Measurements from ENCODE around the gene TEX2.
A peak's percentile ranks its signal among the peaks of the same experiment; 100 is the strongest.

Gene TEX2

DNA sequence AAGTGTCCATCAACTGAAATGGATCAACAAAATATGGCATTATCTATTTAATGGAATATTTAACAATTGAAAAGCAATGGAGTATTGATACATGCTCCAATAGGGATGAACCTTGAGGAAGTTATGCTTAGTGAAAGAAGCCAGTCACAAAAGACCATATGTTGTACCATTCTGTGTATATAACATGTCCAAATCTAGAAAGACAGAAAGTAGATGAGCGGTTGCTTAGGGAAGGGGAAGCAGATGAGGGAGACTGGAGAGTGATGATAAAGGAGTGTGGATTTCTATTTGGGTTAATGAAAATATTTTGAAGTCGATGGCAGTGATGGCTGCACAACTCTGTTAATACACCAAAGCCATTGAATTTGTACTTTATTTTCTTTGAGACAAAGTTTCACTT lies 124.6 kb downstream of the TEX2 start:
- no peak for TF ChIP-seq ZNF274 (IDR thresholded peaks at IDR 0.05; ENCODE audit: low read depth, low read length)
- H3K4me3 ChIP-seq (ENCODE audit: low read length): no peak overlapping the region

DNA sequence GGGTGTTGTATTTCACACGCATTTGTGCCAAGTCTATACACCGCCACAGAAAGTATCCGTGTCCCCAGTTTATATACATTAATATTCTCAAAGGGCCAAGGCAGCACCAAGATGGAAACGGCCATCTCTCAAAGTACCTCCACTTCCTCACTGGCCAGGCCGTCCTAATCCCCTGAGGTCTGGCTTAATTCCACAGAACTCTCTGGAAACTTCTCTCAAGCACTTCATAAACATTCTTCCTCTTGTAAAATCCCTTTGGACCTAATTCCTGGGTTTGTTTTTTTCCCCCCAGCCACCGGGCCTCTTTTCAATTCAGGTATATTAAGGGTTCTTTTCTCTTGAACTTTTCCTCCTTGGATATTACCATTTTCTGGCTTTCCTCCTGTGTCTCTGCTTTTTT lies 128.1 kb downstream of the TEX2 start:
- no peak for TF ChIP-seq ZNF274 (IDR thresholded peaks at IDR 0.05; ENCODE audit: low read depth, low read length)

DNA sequence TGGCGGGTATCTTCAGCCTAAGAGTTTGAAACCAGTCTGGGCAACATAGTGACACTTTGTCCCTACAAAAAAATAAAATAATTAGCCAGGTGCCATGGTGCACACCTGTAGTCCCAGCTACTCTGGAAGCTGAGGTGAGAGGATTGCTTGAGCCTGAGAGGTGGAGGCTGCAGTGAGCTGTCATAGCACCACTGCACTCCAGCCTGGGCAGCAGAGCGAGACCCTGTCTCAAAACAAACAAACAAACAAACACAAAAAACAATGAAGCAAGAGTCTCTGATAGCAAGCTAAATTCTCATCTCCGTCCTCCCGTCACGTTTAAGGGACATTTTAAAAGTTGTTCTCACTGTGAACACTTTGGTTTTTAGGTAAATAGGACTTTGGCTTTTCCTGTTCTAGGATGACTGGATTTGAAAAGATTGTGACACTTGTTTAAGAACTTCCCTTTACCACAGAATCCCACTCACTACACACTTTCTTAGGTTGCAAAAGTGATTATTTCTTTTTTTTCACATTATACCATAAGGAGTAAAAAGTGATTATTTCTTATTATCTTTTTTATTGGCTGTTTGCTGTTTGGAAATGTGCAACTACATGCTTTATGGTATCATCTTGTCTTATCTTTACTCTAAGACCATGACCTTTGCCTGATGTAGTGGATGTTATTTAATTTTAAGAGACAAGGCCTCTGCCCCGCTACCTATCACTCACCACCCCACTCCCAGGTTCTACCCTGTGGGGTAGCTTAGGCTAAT lies 128.7 kb downstream of the TEX2 start:
- no peak overlapping the region for H3K4me3 ChIP-seq (ENCODE audit: low read length)

More for the DNA sequence above, 128.1 kb downstream of the TEX2 start:
- H3K4me3 ChIP-seq (ENCODE audit: low read length): no peak overlapping the region

DNA sequence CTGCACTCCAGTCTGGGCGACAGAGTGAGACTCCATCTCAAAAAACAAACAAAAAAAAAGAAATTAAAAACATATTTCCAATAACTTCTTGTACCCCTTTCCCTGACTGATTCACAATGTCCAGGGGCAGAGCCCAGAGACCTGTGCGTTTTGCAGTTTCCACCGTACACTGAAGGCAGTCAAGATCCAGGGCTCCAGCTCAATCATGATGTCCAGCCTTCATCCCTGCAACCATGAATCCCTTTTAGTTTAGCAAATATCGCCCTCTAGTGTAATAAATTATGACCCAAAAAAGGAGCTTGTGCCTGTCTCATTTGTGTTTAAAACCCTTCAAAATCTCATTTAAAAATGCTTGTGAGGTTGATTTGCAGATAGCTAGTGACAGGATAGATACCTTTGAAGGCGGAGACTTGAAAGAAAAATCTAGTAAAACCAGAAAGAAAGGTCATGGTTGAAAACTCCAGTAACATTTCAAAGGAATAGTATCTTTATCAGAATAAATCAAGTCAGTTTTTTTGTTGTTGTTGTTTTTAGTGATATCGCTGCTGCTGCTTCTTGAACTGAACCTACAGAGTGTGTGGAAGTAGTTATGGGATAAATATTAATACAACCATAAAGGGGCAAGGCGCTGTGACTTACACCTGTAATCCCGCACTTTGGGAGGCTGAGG lies 129.4 kb downstream of the TEX2 start:
- TF ChIP-seq ZNF274 (IDR thresholded peaks at IDR 0.05; ENCODE audit: low read depth, low read length): no peak

More for the DNA sequence above, 128.7 kb downstream of the TEX2 start:
- no peak for TF ChIP-seq ZNF274 (IDR thresholded peaks at IDR 0.05; ENCODE audit: low read depth, low read length)

DNA sequence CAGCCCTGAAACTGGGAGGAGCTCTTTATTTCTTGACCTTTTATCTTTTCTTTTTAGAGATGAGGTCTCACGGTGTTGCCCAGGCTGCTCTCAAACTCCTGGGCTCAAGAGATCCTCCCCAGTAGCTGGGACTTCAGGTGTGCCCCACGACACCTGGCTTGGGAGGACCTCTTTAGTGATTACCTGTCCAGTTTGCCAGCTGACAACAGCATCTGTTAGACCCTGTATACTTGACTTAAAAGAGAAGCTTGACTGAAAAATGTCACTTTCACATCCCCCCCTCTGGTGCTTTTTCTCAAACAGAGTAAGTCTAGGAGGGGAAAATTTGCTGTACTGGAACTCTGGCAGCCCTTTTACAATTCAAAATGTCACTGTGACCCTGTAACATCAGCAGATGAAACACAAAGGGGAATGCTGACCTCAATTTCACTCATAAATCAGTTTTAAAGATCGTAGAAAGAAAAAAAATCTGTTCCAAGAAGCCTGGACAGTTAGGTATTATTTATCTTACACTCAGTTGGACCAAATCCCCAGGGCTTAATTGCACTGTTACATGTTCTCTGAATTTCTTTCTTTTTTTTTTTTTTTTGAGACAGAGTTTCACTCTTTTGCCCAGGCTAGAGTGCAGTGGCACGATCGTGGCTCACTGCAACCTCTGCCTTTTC lies 131.3 kb downstream of the TEX2 start:
- no peak overlapping the region for H3K4me3 ChIP-seq (ENCODE audit: low read length)
- TF ChIP-seq ZNF274 (IDR thresholded peaks at IDR 0.05; ENCODE audit: low read depth, low read length): no peak

More for the DNA sequence above, 129.4 kb downstream of the TEX2 start:
- H3K4me3 ChIP-seq (ENCODE audit: low read length): no peak overlapping the region

DNA sequence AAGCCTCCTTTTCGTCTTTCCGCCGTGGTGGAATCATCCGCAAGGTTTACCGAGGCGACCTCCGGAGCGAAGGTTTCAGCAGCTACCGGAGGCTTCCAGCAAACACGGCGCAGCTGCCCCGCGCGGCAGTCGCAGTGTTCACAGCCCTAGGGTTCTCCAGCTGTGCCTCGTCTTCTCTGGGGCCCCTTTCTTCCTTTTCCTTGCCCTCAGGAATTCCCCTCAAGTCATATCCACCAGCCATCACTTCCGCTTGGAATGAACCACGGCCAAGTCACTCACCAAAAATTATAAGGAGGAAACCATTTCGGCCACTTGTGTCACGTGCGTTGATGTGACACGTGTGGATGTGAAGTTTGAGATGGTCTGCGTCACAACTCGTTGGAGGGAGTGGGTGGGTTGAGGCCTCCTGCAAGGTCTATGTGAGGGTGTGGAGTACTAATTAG lies 132.5 kb downstream of the TEX2 start:
- peak overlapping the region; percentile 35; the same call in 1 of the 2 replicates for H3K4me3 ChIP-seq (ENCODE audit: low read length)
- no peak for TF ChIP-seq ZNF274 (IDR thresholded peaks at IDR 0.05; ENCODE audit: low read depth, low read length)

DNA sequence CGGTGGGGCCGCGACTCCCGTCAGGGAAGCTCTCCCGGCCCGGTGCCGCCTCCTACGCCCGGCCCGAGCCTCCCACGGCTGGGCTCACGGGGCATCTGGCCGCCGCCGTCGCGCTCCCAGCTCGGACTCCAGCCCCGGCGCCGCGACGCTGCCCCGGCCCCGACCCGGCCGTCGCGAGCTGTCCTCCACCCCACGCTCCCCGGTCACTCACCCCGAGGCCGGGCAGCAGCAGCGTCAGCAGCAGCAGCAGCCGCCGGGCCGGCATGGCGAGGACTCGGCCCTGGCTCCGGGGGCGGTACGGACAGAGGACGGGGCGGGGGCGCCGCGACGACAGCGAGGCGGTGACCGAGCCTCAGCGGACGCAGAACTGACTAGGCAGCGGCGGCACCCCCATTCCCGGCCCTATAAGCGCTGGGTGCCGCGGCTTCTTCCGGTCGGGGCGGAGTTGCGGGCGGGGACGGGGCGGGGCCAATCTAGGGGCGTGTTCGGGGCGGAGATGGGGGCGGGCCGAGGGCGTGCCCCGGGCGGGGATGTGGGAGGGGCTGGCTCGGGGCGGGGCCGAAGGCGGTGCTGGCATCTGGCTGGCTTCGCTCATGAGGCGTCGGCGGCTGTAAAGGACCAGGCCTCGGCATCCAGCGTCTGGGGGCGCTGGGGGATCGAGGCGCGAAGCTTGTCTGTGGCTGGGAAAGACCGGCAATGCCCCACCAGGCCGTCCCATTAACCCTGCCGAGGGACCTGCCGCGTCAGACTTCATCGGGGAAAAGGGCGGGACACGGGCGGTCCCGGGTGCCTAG lies 133.1 kb downstream of the TEX2 start, which contains the start of gene ERN1:
Gene ERN1, minus strand, starts transcription at position 380 of the 794 bp plus-strand sequence. Its CDS starts 115 bp downstream, at position 265.
- H3K4me3 ChIP-seq (ENCODE audit: low read length): peak within 1 kb of the TSS; percentile 87
- TF ChIP-seq ZNF274 (IDR thresholded peaks at IDR 0.05; ENCODE audit: low read depth, low read length): no peak

DNA sequence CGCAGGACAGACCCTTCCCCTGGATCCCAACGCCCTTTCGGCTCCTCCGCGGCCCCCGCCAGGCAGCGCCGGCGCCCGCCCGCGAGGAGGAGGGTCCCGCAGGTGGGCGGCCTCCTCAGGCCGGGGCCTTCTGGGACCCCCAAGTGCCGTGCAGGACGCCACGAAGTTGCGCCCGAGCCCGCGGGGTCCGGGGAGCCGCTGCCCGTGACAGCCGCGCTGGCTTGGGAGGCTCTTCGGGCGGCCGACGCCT lies 133.6 kb downstream of the TEX2 start:
- TF ChIP-seq ZNF274 (IDR thresholded peaks at IDR 0.05; ENCODE audit: low read depth, low read length): no peak

DNA sequence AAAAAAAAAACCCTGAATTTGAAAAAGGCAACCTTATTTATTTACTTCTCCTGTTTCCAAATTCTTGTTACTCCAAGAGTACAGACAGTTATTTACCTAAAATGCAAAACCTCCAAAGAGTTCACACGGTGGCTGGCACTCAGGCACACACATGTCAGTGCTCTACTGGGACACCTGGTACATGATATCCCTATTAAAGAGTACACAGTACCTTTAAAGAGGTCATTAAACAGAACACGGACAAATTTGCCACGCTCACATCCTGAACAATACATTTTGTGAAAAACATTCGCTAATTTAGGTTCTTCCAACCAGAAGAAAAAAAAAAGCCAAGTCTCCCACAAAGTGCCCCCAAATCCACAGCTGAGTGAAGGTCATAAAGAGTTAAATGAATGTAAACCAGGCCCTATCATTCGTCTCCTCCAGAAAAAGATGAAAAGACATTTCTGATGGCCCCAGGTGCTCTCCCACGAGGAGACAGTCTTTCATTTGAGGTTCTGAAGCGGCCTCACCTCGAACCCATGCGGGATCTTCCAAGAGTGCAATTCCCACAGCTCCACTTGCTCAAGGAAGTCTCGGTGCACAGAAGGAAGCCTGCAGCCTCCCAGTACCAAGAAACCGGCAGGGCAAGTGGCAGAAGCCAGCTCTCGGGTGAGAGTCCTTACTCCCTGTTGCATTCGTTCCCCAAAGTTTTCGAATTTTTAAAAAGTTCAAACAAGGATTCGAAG lies 134.1 kb downstream of the TEX2 start:
- H3K4me3 ChIP-seq (ENCODE audit: low read length): peak overlapping the region; percentile 87
- no peak for TF ChIP-seq ZNF274 (IDR thresholded peaks at IDR 0.05; ENCODE audit: low read depth, low read length)

More for the DNA sequence above, 133.6 kb downstream of the TEX2 start:
- H3K4me3 ChIP-seq (ENCODE audit: low read length): peak overlapping the region; percentile 87

DNA sequence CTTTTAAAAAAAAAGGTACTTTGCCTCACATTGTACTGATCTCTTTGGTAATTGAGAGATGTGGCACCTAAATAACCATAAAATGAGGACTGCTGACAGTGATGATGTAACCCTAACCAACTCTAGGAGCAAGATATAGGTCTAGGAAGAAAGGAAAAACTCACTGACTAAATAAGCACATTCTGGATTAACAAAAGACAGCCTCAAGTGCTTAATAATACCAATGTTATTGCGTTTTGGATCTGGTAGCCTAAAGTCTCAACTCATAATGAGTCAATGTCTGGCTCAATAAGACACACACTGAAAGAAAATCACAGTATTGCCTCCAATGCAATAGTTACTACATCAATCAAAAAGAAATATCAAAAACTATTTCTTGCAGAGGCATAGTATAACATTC lies 136.1 kb downstream of the TEX2 start:
- no peak for TF ChIP-seq ZNF274 (IDR thresholded peaks at IDR 0.05; ENCODE audit: low read depth, low read length)

DNA sequence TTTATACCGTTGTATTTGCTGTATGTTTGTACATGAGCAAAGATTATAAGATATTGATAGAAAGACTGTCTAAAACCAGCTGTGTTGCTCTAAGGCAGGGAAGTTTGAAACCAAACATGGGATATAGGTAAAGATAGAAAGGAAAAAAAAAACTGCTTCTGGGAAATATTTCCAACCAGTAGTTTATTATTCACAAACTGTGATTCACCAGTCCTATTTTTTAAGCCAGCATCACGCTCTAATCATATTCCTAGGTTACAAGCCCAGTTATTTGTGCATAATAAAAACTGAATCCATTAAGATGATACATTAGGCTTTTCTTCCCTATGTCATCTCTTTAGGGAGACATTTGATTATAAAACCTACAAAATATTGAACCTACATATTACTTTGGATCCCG lies 137.1 kb downstream of the TEX2 start:
- TF ChIP-seq ZNF274 (IDR thresholded peaks at IDR 0.05; ENCODE audit: low read depth, low read length): no peak
- H3K4me3 ChIP-seq (ENCODE audit: low read length): no peak overlapping the region

More for the DNA sequence above, 136.1 kb downstream of the TEX2 start:
- no peak overlapping the region for H3K4me3 ChIP-seq (ENCODE audit: low read length)

DNA sequence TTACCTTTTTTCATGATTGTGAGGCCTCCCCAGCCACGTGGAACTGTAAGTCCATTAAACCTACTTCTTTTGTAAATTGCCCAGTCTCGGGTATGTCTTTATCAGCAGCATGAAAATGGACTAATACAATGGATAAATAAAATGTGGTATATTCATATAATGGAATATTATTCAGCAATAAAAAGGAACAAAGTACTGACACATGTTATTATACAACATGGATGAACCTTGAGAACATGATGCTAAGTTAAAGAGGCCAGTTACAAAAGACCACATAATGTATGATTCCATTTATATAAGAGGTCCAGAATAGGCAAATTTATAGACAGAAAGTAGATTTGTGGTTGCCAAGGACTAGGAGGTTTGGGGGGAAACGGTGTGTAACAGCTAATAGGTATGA lies 138.5 kb downstream of the TEX2 start:
- no peak overlapping the region for H3K4me3 ChIP-seq (ENCODE audit: low read length)
- no peak for TF ChIP-seq ZNF274 (IDR thresholded peaks at IDR 0.05; ENCODE audit: low read depth, low read length)

DNA sequence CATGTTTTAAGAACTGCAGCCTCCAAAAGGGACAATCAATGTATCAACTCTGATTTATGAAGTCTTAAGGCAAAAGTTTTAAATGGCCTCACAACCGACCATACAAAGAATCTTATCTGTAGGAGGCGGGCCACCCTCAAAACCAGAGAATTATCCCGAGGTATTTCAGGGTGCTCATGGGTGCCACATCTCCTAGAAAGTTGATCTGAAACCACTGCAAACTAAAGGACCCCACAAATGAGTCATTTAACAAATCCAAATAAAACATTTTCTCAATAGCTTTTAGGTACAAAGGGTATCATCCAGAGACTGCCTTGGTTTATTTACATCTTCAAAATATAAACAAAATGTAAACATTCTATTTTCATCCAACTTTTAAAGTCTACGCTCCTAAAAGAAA lies 139.9 kb downstream of the TEX2 start:
- no peak overlapping the region for H3K4me3 ChIP-seq (ENCODE audit: low read length)
- TF ChIP-seq ZNF274 (IDR thresholded peaks at IDR 0.05; ENCODE audit: low read depth, low read length): no peak

DNA sequence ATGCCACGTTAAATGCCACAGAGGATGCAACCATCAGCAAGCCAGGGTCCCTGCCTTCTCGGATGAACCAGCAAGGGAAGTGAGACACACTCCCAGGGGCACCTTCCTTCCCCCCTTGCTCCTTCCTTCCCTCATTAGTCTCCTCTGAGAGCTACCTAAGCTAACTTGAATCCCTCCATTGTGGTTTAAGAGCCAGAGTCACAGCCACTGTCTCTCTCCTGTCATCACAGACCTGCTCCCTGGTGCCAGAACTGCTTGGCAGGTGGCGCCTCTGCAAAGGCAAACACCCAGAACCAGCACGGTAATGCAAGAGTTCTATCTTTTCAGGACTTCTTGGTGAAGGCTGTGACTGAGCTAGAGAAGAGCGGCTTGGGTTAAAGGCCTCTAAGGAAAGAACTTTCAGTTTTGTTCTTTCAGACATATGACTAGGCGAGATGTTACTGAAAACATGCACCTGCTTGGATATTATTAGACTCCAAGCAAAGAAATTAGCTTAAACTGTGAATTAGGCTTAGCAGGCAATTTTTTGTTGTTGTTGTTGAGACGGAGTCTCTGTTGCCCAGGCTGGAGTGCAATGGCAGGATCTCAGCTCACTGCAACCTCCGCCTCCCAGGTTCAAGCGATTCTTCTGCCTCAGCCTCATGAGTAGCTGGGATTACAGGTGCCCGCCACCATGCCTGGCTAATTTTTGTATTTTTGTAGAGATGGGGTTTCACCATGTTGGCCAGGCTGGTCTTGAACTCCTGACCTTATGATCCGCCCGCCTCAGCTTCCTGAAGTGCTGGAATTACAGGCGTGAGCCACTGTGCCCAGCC lies 141.9 kb downstream of the TEX2 start:
- H3K4me3 ChIP-seq (ENCODE audit: low read length): peak overlapping the region; percentile 23; the same call in 1 of the 2 replicates
